Measurements from ENCODE around the gene PILRA.

The PILRA gene

DNA sequence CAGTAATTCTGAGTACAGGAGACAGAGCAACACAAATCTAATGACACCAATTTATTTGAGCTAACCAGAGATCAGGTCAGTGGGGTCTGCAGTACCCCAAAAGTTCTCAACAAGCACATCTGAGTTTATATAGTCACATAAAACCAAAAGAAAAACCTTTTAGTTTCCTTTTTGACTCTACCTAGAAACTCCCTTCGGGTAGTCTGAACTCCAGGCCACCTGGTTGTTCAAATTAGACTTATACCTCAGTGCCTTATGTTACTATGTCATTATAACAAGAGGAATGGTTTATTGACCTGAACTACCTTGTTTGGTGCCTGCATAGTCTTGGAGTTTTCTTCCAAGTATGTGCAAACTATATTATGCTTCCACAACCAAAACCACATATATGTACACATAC is 40.6 kb downstream of the PILRA start:
- DNase-seq, result no peak

DNA sequence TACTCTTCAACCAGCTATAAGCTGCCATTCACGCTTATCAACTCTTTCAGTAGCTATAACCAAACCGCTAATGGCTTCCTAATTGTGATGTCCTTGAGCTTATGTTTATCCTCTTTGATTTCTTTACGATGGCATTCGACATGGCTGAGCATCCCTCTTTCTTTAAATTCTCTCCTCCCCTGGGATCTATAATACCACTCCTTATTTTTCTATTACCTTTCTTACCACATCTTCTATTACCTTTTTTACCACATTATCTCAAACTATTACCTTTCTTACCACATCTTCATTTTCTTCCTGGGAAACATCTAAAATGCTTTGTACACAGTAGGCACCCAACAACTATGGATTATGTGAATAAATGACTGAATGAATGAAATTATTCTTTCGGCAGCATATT is 42.2 kb downstream of the PILRA start:
- no peak for DNase-seq

- DNase-seq, result no peak
These were observed 45.8 kb downstream of the PILRA start for GRCh38 chr7:100418930-100419659.

DNA sequence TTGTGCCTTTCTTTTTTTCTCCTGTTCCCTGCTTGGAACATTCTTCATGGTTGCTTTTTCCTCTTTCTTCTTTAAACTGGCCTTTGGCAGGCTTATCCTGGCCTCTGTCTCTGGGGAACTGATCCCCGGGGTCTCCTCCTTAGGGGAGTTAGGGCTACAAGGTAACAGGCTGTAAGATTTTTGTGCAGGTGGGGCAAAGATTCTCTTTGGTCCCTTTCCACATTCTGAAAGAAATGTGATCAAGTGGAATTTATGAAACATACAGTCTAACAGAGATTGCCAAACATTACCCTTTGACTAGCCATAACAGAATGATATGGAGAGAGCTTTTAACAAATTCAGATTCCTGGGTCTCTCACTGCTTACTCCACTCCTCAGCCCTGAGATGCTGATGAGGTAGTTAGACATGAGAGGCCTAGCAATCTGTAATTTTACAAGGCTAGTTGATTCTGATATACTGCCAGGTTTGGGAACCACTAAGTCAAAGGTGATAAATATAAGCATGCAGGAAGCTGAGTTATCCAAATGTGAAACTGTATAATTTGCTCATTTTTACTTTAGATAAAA is 46.5 kb downstream of the PILRA start:
- DNase-seq, result no peak

GRCh38 chr7:100423315-100423714 is 50.0 kb downstream of the PILRA start:
- DNase-seq, result no peak

GRCh38 chr7:100425347-100425746 is 52.1 kb downstream of the PILRA start:
- DNase-seq, result no peak

DNA sequence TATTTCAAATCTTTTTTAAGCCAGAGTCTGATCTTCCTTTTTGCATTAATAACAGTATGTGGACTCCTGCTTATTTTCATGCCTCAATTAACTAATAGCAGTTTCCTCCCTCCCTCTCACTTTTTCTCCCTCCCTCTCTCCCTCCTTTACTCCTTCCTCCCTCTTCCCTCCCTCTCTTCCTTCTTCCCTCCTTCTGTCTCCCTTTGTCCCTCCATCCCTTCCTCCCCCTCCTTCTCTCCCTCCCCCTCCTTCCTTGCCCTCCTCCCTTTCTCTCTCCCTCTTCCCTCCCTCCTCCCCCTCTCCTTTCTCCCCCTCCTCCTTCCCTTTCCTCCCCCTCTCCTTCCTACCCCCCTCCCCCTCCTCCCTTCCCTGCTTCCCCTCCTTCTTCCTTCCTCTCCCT is 53.2 kb downstream of the PILRA start:
- DNase-seq, result no peak

DNA sequence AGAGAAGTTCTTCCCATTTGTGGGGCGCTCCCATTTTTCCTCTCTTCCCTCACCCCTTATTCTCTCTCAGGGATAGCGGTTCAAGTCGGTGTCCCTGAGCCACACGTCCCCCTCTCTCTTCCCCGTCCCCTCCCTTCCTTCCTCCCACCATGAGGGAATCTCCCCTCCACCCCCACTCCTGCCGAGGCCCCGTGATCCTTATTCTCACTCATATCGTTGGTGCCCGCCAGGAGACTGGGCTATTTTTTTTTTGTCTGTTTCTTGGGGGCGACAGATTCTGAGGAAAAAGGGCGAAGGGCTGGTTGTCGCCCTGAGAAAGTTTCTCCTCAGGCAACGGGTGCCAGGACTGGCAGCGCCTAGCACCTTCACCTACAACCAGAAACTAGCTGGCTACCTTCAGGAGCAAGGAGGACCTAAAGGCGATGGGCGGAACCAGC is 54.5 kb downstream of the PILRA start:
- DNase-seq, result no peak

- peak; percentile 97 for DNase-seq
These were observed 55.1 kb downstream of the PILRA start, which contains the start of gene ZCWPW1 for GRCh38 chr7:100428199-100428966. Gene ZCWPW1, minus strand, starts transcription at chr7:100428703. Its CDS starts 8,054 bp downstream, at chr7:100420649.

DNA sequence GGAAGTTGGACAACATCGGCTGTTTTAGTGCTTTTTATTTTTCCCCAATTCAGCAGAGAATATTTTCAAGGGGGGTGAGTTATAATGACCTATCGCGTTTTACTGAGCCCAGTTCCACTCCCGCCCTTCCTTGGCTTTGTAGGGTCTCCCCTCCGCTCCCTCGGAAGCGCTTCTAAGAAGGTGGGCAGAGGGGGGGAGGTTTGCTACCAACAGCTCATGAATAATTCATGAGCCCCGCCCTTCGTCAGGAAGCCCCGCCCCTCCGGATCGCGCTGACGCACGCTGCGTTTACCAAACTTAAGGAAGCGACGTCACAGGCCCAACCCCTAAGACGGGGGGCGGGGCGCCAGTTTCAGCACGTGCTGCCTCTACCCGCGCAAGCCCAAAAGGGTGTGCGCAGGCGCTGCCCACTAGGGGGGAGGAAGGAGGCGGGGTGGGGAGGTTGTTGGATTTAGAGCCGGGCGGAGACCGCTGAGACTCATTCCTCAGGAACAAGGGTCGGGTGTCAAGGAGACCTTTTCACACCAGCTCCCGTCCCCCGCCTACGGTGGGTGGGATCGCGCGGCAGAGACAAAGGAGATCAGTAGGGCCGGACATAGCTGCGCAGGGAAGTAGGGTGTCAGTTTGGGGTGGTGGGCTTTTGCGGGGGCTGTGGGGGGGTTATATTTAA is 55.8 kb downstream of the PILRA start:
- DNase-seq, result peak; percentile 99

GRCh38 chr7:100429637-100430492 is 56.6 kb downstream of the PILRA start, which contains the start of gene MEPCE:
Gene MEPCE, plus strand, starts transcription at chr7:100429831. Its CDS starts 188 bp downstream, at chr7:100430019.
- DNase-seq, result peak; percentile 94

- DNase-seq, result no peak
These were observed 57.4 kb downstream of the PILRA start for GRCh38 chr7:100430493-100431285.

GRCh38 chr7:100431286-100431735 is 58.0 kb downstream of the PILRA start:
- no peak for DNase-seq

- no peak for DNase-seq
These were observed 58.8 kb downstream of the PILRA start for GRCh38 chr7:100432053-100432452.

GRCh38 chr7:100432621-100433275 is 59.5 kb downstream of the PILRA start:
- DNase-seq, result no peak

DNA sequence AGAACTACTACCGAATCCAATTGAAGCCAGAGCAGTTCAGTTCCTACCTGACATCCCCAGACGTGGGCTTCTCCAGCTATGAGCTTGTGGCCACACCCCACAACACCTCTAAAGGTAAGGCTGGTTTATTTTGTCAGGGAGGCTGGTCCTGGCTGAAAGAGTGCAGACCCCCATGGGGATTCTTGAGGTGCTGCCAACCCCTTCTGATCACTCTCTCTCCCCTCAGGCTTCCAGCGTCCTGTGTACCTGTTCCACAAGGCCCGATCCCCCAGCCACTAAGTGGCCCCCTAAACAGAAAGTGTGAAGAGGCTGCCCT is 59.9 kb downstream of the PILRA start:
- DNase-seq, result no peak

GRCh38 chr7:100433592-100434296 is 60.5 kb downstream of the PILRA start:
- DNase-seq, result no peak

GRCh38 chr7:100434297-100435144 is 61.2 kb downstream of the PILRA start:
- DNase-seq, result no peak
